Measurements from ENCODE around the gene PEDS1. TPM values are rescaled to one million over a fixed set of nuclear protein-coding genes. Genes with fewer than 3 reads are reported as not detected.

The PEDS1 gene
- total RNA-seq, 2 donors from 2014 or later, result 26.1 to 30.7 TPM

- H3K27me3 ChIP-seq, result no peaks in the 10 kb centered on the region
- peaks cover 0 to 49% of the 10 kb centered on the region in 2 donors for H3K4me1 ChIP-seq
- H3K27ac ChIP-seq, result peak overlapping the region; percentile 76 to 82
- DNase-seq (ENCODE audit: low spot score), result no peak
- no peaks in the 10 kb centered on the region for H3K36me3 ChIP-seq
- peak overlapping the region; percentile 36 to 55 for H3K4me3 ChIP-seq
- H3K9me3 ChIP-seq, result no peaks in the 10 kb centered on the region
- TF ChIP-seq CTCF (IDR thresholded peaks at IDR 0.05), result no peak
Measured at GRCh38 chr20:50116368-50116999, 37.0 kb downstream of the PEDS1 start.

DNA sequence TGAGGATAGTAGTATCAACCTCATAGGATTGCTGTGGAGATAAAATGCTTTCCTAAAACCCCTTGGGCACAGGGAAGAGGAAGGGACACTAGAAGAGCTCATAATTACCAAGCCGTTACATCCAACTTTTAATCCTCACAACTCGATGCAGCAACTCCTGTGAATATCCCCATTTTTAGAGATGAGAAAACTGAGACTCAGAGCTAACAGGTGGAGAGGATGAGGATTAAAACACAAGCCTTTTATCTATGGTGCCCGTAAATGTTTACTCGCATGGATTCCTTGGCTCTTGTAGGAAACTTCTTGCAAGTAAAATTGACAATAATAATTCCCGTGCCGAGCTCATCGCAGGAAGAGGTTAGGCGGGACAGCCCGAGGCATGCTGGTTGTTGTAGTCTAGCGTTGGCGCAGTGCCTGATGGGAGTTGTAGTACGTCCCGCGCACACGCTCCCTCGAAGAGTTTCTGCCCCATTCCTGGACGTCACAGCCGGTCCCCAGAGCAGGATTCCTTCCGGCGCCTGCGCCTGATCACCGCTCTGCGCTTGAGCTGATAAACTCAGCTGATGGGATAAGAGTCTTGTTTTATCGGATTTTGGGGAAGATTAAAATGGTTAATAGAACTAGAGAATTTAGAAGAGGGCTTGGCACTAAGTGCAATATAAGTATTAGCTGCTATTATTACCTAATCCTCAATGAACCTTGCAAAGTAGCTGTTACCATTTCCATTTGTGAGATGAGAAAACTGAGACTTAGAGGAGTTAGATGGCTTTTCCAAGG is 37.7 kb downstream of the PEDS1 start:
- peak overlapping the region; percentile 36 to 55 for H3K4me3 ChIP-seq
- no peaks in the 10 kb centered on the region for H3K9me3 ChIP-seq
- no peaks in the 10 kb centered on the region for H3K27me3 ChIP-seq
- TF ChIP-seq CTCF (IDR thresholded peaks at IDR 0.05), result no peak
- H3K27ac ChIP-seq, result peak overlapping the region; percentile 76 to 82
- peak; percentile 98 for DNase-seq (ENCODE audit: low spot score)
- H3K36me3 ChIP-seq, result no peaks in the 10 kb centered on the region
- peaks cover 0 to 50% of the 10 kb centered on the region in 2 donors for H3K4me1 ChIP-seq

GRCh38 chr20:50115041-50115512 is 38.4 kb downstream of the PEDS1 start:
- TF ChIP-seq CTCF (IDR thresholded peaks at IDR 0.05), result no peak
- Histone ChIP-seq H3K9me3 (no peaks in the 10 kb centered on the region), H3K27me3 (no peaks in the 10 kb centered on the region), H3K36me3 (no peaks in the 10 kb centered on the region), H3K4me1 (peaks cover 0 to 55% of the 10 kb centered on the region in 2 donors), H3K4me3 (peak overlapping the region; percentile 36 to 55), H3K27ac (peak overlapping the region; percentile 76 to 82)
- no peak for DNase-seq (ENCODE audit: low spot score)

DNA sequence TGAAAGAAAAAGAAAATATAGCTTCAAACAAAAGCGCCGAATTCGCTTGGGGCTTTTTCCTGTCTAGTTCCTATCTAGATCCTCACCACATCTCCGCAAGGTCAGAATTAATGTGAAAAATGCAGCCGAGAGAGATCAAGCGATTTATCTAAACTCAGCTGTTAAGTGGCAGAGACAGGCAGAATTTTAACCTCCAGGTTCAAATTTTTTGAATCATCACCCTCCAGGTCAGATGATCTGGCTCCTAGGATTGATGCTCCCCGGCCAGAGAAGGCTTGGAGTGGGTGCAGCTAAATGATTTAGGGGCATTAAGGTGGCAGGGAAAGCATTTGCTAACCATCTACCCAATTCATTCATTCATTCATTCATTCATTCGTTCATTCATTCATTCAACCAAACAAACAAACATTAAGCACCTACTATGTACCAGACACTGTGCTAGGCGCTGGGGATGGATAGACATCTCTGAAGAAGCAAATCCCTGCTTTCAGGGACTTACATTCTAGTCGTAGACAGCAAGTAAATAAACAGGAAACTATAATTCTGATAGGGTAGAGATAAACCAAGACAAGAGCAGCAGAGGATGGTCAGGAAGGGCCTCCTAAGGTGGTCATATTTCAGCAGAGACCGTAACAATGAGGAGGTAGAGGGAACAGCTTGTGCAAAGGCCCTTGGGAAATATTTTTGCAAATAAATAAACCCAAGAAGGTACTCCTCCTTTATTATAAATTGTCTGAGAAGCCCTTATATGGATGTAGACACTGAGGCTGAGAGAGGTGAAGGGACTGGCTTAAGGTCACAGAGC is 39.9 kb downstream of the PEDS1 start:
- Histone ChIP-seq H3K27ac (peak overlapping the region; percentile 99 to 100), H3K36me3 (no peaks in the 10 kb centered on the region), H3K9me3 (no peaks in the 10 kb centered on the region), H3K4me1 (peaks cover 0 to 69% of the 10 kb centered on the region in 2 donors), H3K4me3 (peak overlapping the region; percentile 82 to 100), H3K27me3 (no peaks in the 10 kb centered on the region)
- TF ChIP-seq CTCF (IDR thresholded peaks at IDR 0.05), result no peak
- no peak for DNase-seq (ENCODE audit: low spot score)

DNA sequence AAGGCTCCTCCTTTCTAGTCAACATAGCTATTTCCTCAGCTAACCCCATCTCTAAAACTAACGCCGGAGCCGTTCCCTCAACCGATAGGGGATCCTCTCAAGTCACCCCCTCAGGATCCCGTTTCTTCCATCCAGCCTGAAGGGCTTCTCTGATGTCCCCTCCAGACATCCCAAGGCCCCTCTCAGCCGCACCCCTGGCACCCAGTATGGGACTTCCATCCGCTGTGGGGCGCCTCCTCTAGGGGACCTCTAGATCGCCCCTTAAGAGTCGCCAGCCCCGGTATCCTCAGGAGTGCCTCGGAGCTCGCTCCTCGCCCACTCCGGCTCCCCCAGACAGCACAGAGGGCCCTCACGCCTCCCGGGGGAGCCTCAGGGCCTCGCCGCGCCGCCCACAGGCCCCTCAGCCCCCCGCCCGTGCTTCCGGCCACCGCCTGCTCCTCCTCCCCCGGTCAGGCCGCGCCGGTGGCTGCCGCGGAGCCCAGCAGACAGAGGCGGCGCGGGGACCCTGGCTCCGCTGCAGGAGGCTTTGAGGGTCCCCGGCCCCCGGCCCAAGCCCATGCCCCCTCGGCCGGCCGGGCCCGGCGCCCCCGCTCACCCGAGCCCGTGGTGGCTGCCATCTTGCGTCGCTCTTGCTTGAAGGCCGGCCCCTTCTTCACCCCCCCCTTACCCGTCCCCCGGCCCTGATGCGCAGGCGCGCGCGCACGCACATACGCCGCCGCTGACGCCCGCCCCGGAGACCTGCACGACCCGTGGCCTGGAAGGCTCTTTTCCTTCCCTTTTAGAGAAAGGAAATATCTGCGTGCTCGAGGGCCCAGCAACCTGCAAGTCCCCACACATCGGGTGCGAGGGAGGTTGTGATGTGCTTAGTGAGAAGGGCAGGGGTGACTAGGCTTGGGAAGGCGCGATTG is 40.8 kb downstream of the PEDS1 start, which contains the start of gene UBE2V1:
UBE2V1 (minus strand) TSS at position 639 of the 908 bp plus-strand sequence; CDS start at position 617, 22 bp downstream.
- H3K4me3 ChIP-seq, result peak within 1 kb of the TSS; percentile 82 to 100
- H3K4me1 ChIP-seq, result peaks cover 0 to 78% of the 10 kb centered on the region in 2 donors
- TF ChIP-seq CTCF (IDR thresholded peaks at IDR 0.05), result peak; percentile 4 to 60
- no peaks in the 10 kb centered on the region for H3K27me3 ChIP-seq
- no peaks in the 10 kb centered on the region for H3K9me3 ChIP-seq
- peak; percentile 94 for DNase-seq (ENCODE audit: low spot score)
- H3K36me3 ChIP-seq, result no peaks in the 10 kb centered on the region
- peak within 1 kb of the TSS; percentile 99 to 100 for H3K27ac ChIP-seq
